Transverse colon (tissue), 4 donors: ENCODE measurements around the gene GPBP1L1. TPM values are rescaled to one million over a fixed set of nuclear protein-coding genes. Genes with fewer than 3 reads are reported as not detected.
"Not testable (repeated sequence)": the region's sequence is repeated elsewhere in the genome, so short reads cannot be mapped to it uniquely, and the experiment has no call there.

Experiments
- DNase-seq: peaks from one replicate; pipeline ENCODE4 v3.0.0-alpha.2; 2019
- H3K27ac ChIP-seq, 4 donors: fragments of 200-600 bp; sonication (generic); 2 replicates each; pipeline ENCODE4 v1.5.1; 2016 to 2018; ENCODE audit warnings: inconsistent platforms in 4 of 4
- H3K27me3 ChIP-seq: fragments of 200-600 bp; sonication (generic); 2 replicates; pipeline ENCODE4 v1.5.1; 2017; ENCODE audit warnings: inconsistent platforms
- H3K36me3 ChIP-seq, 4 donors: fragments of 200-600 bp; sonication (generic); 2 replicates each; pipeline ENCODE4 v1.5.1; 2017 to 2019; ENCODE audit warnings: inconsistent platforms in 4 of 4
- H3K4me1 ChIP-seq, 4 donors: fragments of 200-600 bp; sonication (generic); 2 replicates each; pipeline ENCODE4 v1.5.1; 2017 to 2020; ENCODE audit warnings: inconsistent platforms in 4 of 4
- H3K4me3 ChIP-seq, 4 donors: fragments of 200-600 bp; sonication (generic); 1 replicate in 1 of 4; 2 replicates in 3 of 4; pipeline versions ENCODE4 v1.5.1 to v1.6.1; 2017 to 2019; ENCODE audit warnings: inconsistent platforms in 4 of 4
- H3K9me3 ChIP-seq, 2 donors: fragments of 200-600 bp; sonication (generic); 2 replicates each; pipeline ENCODE4 v1.5.1; 2017 to 2019; ENCODE audit warnings: inconsistent platforms in 2 of 2
- EP300 ChIP-seq: sonication (generic); formaldehyde crosslinking; IDR thresholded peaks from one replicate; pipeline ENCODE4 v1.6.1; 2017; ENCODE audit warnings: antibody characterized with exemption, low read depth
- POLR2A ChIP-seq: fragments of 450-650 bp; IDR thresholded peaks from one replicate; pipeline ENCODE4 v1.6.1; 2016; ENCODE audit warnings: antibody characterized with exemption, mild to moderate bottlenecking, moderate library complexity
- POLR2AphosphoS5 ChIP-seq, 3 donors: sonication (generic); formaldehyde crosslinking; IDR thresholded peaks; one replicate each; pipeline ENCODE4 v1.6.1; 2016; ENCODE audit warnings: antibody characterized with exemption in 3 of 3
- WGBS, 2 donors: methylation state at CpG; one replicate each; pipeline ENCODE4 v1.1.5; 2018; ENCODE audit warnings: low coverage in 1 of 2; 5-methylcytosine and 5-hydroxymethylcytosine counted together
- in situ Hi-C, 4 donors: fragments of 200-750 bp; cut with MboI; loops; one replicate each; pipeline versions ENCODE4 v1.15.0 to v1.15.1; 2017; ENCODE audit warnings: low sequenced_read_pairs in 3 of 4, low pct_ligation_motif_present in 1 of 4, low pct_unique_long_range_greater_than_20kb in 1 of 4
- intact Hi-C: fragments of 100-400 bp; cut with DNase I; formaldehyde crosslinking; loops from one replicate; pipeline ENCODE4 v1.15.1; 2023; ENCODE audit warnings: low total_unique reads
- total RNA-seq, 4 donors: library from RNA; depleted of rRNA; stranded (reverse); fragments of >200 nt; gene quantifications; one replicate each; pipeline ENCODE4 v1.1.0, GENCODE V29; 2016
- TF ChIP-seq, protein P1 (sequence below), 5 experiments: fragments of 200-600 bp in 3 of 5; fragments of 450-650 bp in 2 of 5; sonication (generic) in 3 of 5; IDR thresholded peaks; 1 replicate in 2 of 5; 2 replicates in 3 of 5; pipeline ENCODE4 v1.5.1; 2016 to 2017; ENCODE audit warnings: antibody characterized with exemption in 5 of 5, inconsistent platforms in 3 of 5, mild to moderate bottlenecking in 2 of 5, moderate library complexity in 1 of 5

The GPBP1L1 gene
- total RNA-seq, 4 donors from 2014 or later = 162 to 284 (median 222) TPM

DNA sequence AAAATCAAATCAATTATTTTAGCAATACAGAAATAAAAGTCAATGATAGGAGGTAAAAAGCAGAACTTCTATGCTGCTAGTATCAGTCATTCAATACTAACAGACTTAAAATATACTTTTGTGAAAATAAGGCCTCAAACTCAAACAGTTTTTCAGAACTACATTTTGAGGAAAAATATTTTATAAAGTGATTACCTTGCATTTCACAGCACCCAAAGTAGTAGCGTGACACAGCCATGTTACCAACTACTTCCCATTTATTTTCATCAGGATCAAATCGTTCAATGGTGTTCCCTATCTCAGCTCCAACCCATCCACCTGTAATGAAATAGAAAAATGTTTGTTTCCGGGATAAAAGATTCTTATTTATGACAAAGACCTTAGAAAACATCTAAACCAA is 30.4 kb upstream of the GPBP1L1 start:
- TF ChIP-seq POLR2AphosphoS5 (IDR thresholded peaks at IDR 0.05) (no peak), EP300 (no peak), POLR2A (no peak)
- TF ChIP-seq, protein P1, sequence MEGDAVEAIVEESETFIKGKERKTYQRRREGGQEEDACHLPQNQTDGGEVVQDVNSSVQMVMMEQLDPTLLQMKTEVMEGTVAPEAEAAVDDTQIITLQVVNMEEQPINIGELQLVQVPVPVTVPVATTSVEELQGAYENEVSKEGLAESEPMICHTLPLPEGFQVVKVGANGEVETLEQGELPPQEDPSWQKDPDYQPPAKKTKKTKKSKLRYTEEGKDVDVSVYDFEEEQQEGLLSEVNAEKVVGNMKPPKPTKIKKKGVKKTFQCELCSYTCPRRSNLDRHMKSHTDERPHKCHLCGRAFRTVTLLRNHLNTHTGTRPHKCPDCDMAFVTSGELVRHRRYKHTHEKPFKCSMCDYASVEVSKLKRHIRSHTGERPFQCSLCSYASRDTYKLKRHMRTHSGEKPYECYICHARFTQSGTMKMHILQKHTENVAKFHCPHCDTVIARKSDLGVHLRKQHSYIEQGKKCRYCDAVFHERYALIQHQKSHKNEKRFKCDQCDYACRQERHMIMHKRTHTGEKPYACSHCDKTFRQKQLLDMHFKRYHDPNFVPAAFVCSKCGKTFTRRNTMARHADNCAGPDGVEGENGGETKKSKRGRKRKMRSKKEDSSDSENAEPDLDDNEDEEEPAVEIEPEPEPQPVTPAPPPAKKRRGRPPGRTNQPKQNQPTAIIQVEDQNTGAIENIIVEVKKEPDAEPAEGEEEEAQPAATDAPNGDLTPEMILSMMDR (IDR thresholded peaks at IDR 0.05) = no peak
- Histone ChIP-seq H3K27ac (no peak overlapping the region), H3K9me3 (no peaks in the 10 kb centered on the region), H3K4me3 (no peak overlapping the region), H3K36me3 (peaks cover 0 to 8% (median 4%) of the 10 kb centered on the region in 4 donors), H3K27me3 (no peaks in the 10 kb centered on the region), H3K4me1 (no peaks in the 10 kb centered on the region)
- in situ Hi-C loops = no loop called here
- DNase-seq = no peak
- WGBS, 2 donors = 90 to 91% methylated on average over 3 of the region's 3 CpGs
- intact Hi-C loops = no loop called here

DNA sequence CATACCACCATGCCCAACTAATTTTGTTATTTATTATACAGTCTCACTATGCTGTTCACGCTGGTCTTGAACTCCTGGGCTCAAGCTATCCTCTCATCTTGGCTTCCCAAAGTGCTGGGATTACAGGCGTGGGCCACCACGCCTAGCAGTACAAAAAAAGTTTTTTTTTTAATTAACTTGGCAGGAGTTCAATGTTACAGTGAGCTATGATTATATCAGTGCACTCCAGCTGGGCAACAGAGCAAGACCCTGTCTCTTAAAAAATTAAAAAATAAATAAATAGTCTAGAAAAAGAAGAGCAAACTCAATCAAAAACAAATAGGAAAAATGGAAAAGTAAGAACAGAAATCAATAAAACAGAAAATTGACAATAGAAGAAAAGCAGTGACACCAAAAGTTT is 27.4 kb upstream of the GPBP1L1 start:
- 74 to 100% methylated on average over 3 of the region's 3 CpGs for WGBS, 2 donors
- Histone ChIP-seq H3K36me3 (peaks cover 0 to 13% (median 4%) of the 10 kb centered on the region in 4 donors), H3K9me3 (no peaks in the 10 kb centered on the region), H3K27ac (no peak overlapping the region), H3K27me3 (no peaks in the 10 kb centered on the region), H3K4me1 (no peaks in the 10 kb centered on the region), H3K4me3 (no peak overlapping the region)
- intact Hi-C loops = no loop called here
- DNase-seq = no peak
- TF ChIP-seq, protein P1 (IDR thresholded peaks at IDR 0.05) = no peak
- TF ChIP-seq EP300 (no peak), POLR2AphosphoS5 (IDR thresholded peaks at IDR 0.05) (no peak), POLR2A (no peak)
- in situ Hi-C loops = no loop called here

DNA sequence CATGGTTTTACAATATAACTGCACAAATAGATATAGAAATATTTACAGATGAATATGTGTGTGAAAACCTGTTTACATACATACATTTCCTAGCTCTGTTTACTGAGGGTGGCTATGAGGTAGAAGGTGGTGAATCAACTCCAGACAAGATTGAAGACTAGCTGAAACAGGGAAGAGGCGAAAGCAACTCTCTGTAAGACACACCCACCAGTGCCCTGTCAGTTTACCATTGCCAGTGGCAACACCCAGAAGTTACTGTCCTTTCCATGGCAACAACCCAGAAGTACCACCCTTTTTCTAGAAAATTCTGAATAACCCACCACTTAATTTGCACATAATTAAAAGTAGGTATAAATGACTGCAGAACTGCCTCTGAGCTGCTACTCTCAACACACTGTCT is 18.3 kb upstream of the GPBP1L1 start:
- in situ Hi-C loops = no loop called here
- TF ChIP-seq POLR2A (no peak), EP300 (no peak), POLR2AphosphoS5 (IDR thresholded peaks at IDR 0.05) (no peak)
- TF ChIP-seq, protein P1 (IDR thresholded peaks at IDR 0.05) = no peak
- Histone ChIP-seq H3K27ac (no peak overlapping the region), H3K36me3 (peaks cover 0 to 13% (median 2%) of the 10 kb centered on the region in 4 donors), H3K27me3 (no peaks in the 10 kb centered on the region), H3K4me3 (no peak overlapping the region), H3K9me3 (no peaks in the 10 kb centered on the region), H3K4me1 (no peaks in the 10 kb centered on the region)
- no peak for DNase-seq
- intact Hi-C loops = no loop called here
- WGBS, 2 donors = 83 to 100% methylated on average over 1 of the region's 1 CpG

DNA sequence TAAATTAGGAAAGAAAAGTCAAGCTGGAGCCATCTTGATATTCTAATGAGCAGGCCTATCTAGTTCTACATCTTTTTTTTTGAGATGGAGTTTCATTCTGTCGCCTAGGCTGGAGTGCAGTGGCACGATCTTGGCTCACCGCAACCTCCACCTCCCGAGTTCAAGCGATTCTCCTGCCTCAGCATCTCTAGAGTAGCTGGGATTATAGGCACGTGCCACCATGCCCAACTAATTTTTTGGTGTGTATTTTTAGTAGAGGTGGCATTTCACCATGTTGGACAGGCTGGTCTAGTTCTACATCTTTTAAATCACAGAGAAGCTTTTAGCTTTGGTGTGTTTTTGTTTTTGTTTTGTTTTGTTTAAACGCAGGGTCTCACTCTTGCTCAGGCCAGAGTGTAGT is 8.5 kb upstream of the GPBP1L1 start:
- Histone ChIP-seq H3K4me3 (no peak overlapping the region), H3K9me3 (no peaks in the 10 kb centered on the region), H3K27me3 (no peaks in the 10 kb centered on the region), H3K27ac (no peak overlapping the region), H3K36me3 (peaks cover 0 to 34% (median 14%) of the 10 kb centered on the region in 4 donors), H3K4me1 (no peaks in the 10 kb centered on the region)
- intact Hi-C loops = no loop called here
- no peak for DNase-seq
- 90 to 92% methylated on average over 7 of the region's 7 CpGs for WGBS, 2 donors
- in situ Hi-C loops = no loop called here
- no peak for TF ChIP-seq POLR2AphosphoS5 (IDR thresholded peaks at IDR 0.05)
- TF ChIP-seq EP300 = no peak
- TF ChIP-seq, protein P1 (IDR thresholded peaks at IDR 0.05) = no peak
- no peak for TF ChIP-seq POLR2A

DNA sequence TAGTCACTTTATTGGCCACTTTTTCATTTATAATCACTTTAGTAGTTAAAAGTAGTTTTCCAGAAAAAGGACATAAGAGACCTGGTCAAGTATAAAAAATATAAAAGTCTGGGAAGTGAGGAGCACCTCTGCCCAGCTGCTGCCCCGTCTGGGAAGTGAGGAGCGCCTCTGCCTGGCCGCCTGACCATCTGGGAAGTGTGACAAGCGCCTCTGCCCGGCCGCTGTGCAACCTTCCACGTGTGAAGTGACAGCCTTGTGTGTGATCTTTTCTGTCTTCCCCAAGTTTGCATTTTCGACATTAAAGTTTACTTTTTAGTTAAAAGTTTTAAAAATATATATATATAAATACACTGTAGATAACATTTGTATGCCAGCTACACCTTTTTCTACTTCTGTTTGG is 7.5 kb upstream of the GPBP1L1 start:
- in situ Hi-C loops, H3K27ac ChIP-seq, H3K9me3 ChIP-seq, H3K27me3 ChIP-seq, H3K4me1 ChIP-seq, intact Hi-C loops, H3K4me3 ChIP-seq, DNase-seq: not testable (repeated sequence)
- H3K36me3 ChIP-seq = peaks cover 0 to 34% (median 14%) of the 10 kb centered on the region in 4 donors
- 84% methylated on average over 8 of the region's 8 CpGs for WGBS, 2 donors
